Keratinocyte (primary cell): ENCODE results near the gene SNRPA1. TPM values are rescaled to one million over a fixed set of nuclear protein-coding genes. Genes with fewer than 3 reads are reported as not detected.

ENCODE experiments used
- DNase-seq: peaks from one replicate; pipeline ENCODE4 v3.0.0-alpha.2; 2011; ENCODE audit warnings: low read depth, missing footprints, low spot score
- FAIRE-seq: peaks from 2 replicates; lab custom pipeline; 2011; peaks lifted over from hg19 to GRCh38; lab: Jason Lieb, UNC
- H2AFZ ChIP-seq: 2 replicates; pipeline ENCODE4 v1.6.0; 2012; ENCODE audit warnings: low read length, control low read depth, inconsistent platforms; ENCODE audit not compliant: control insufficient read depth
- H3K27ac ChIP-seq: 2 replicates; pipeline ENCODE4 v1.5.1; 2011; ENCODE audit warnings: low read length; ENCODE audit not compliant: control insufficient read depth, insufficient read depth
- H3K27me3 ChIP-seq: 3 replicates; pipeline ENCODE4 v1.6.0; 2011; ENCODE audit warnings: low read length; ENCODE audit not compliant: control insufficient read depth, insufficient read depth; ENCODE audit errors: extremely low read depth
- H3K36me3 ChIP-seq, 2 experiments: 2 replicates in 1 of 2; 3 replicates in 1 of 2; pipeline ENCODE4 v1.5.1; 2011; ENCODE audit warnings: low read length in 2 of 2, mild to moderate bottlenecking in 1 of 2; ENCODE audit not compliant: control insufficient read depth in 2 of 2, insufficient read depth in 2 of 2; ENCODE audit errors: extremely low read depth in 1 of 2
- H3K4me1 ChIP-seq: 3 replicates; pipeline ENCODE4 v1.5.1; 2011; ENCODE audit warnings: low read length; ENCODE audit not compliant: control insufficient read depth, insufficient read depth; ENCODE audit errors: extremely low read depth
- H3K4me2 ChIP-seq: 3 replicates; pipeline ENCODE4 v1.6.0; 2011; ENCODE audit warnings: low read depth, low read length; ENCODE audit not compliant: control insufficient read depth, insufficient read depth; ENCODE audit errors: extremely low read depth
- H3K4me3 ChIP-seq, 3 experiments: fragments of 200-600 bp in 1 of 3; sonication (generic) in 1 of 3; 2 replicates in 2 of 3; 3 replicates in 1 of 3; pipeline ENCODE4 v1.5.1; 2011 to 2016; ENCODE audit warnings: low read length in 3 of 3, mild to moderate bottlenecking in 3 of 3, control low read depth in 2 of 3, inconsistent platforms in 1 of 3, low read depth in 1 of 3, mixed read lengths in 1 of 3, mixed run types in 1 of 3, moderate library complexity in 1 of 3; ENCODE audit not compliant: control insufficient read depth in 2 of 3, insufficient read depth in 2 of 3; ENCODE audit errors: extremely low read depth in 1 of 3
- H3K79me2 ChIP-seq: 2 replicates; pipeline ENCODE4 v1.6.0; 2012; ENCODE audit warnings: low read length; ENCODE audit not compliant: control insufficient read depth, insufficient read depth
- H3K9ac ChIP-seq: 3 replicates; pipeline ENCODE4 v1.6.0; 2011; ENCODE audit warnings: low read length; ENCODE audit not compliant: control insufficient read depth, insufficient read depth; ENCODE audit errors: extremely low read depth
- H3K9me1 ChIP-seq: 3 replicates; pipeline ENCODE4 v1.6.0; 2011; ENCODE audit warnings: low read length; ENCODE audit not compliant: control insufficient read depth, insufficient read depth; ENCODE audit errors: extremely low read depth
- H3K9me3 ChIP-seq: 2 replicates; pipeline ENCODE4 v1.5.1; 2012; ENCODE audit warnings: low read depth, low read length; ENCODE audit not compliant: control insufficient read depth
- H4K20me1 ChIP-seq: 3 replicates; pipeline ENCODE4 v1.6.0; 2011; ENCODE audit warnings: low read length; ENCODE audit not compliant: control insufficient read depth, insufficient read depth; ENCODE audit errors: extremely low read depth
- EZH2 ChIP-seq: IDR thresholded peaks from one replicate; pipeline ENCODE4 v1.6.1; 2012; ENCODE audit warnings: inconsistent platforms, mild to moderate bottlenecking, low read length, moderate library complexity
- dilution Hi-C: fragments of 300-500 bp; cut with MboI; formaldehyde crosslinking; loops from one replicate; pipeline ENCODE4 v1.7.0; 2020; ENCODE audit warnings: low sequenced_read_pairs; ENCODE audit not compliant: extremely low pct_ligation_motif_present
- polyA plus RNA-seq, 5 experiments: library from polyadenylated mRNA; depleted of rRNA in 3 of 5; stranded (reverse) in 3 of 5; stranded (forward) in 1 of 5; unstranded in 1 of 5; fragments of >200 nt; gene quantifications; 1 replicate in 1 of 5; 2 replicates in 3 of 5; 3 replicates in 1 of 5; pipeline versions ENCODE4 v1.2.1 to v1.2.3, GENCODE V29; 2011 to 2012; ENCODE audit warnings: missing spikeins in 2 of 5, low read depth in 1 of 5, low replicate concordance in 1 of 5
- TF ChIP-seq, protein P1 (sequence below), 3 experiments: IDR thresholded peaks in 1 of 3; conservative IDR thresholded peaks in 1 of 3; optimal IDR thresholded peaks in 1 of 3; 2 replicates in 2 of 3; 3 replicates in 1 of 3; pipeline versions ENCODE3 to v1.5.1; 2011; ENCODE audit warnings: low read length in 3 of 3, mild to moderate bottlenecking in 3 of 3, moderate library complexity in 2 of 3, control low read depth in 1 of 3, inconsistent platforms in 1 of 3; ENCODE audit not compliant: insufficient read depth in 2 of 3; ENCODE audit errors: extremely low read depth in 1 of 3

SNRPA1 gene
- polyA plus RNA-seq, 1 donor (not counting 4 experiments of a cell fraction or from before 2014, with no cell fraction given) = 106 TPM

GRCh38 chr15:101307897-101308603 lies 13.0 kb upstream of the SNRPA1 start:
- dilution Hi-C loops = no loop called here
- H4K20me1 ChIP-seq = no peaks in the 10 kb centered on the region
- no peaks in the 10 kb centered on the region for H3K4me1 ChIP-seq
- H3K27ac ChIP-seq = no peak overlapping the region
- H2AFZ ChIP-seq = no peak overlapping the region
- DNase-seq (no peak), FAIRE-seq (no peak)
- no peaks in the 10 kb centered on the region for H3K27me3 ChIP-seq
- no peak overlapping the region for H3K9ac ChIP-seq
- H3K9me1 ChIP-seq = no peaks in the 10 kb centered on the region
- no peaks in the 10 kb centered on the region for H3K36me3 ChIP-seq
- H3K79me2 ChIP-seq = no peaks in the 10 kb centered on the region
- no peak overlapping the region for H3K4me2 ChIP-seq
- H3K4me3 ChIP-seq = no peak overlapping the region
- no peaks in the 10 kb centered on the region for H3K9me3 ChIP-seq
- no peak for TF ChIP-seq EZH2
- TF ChIP-seq, protein P1, sequence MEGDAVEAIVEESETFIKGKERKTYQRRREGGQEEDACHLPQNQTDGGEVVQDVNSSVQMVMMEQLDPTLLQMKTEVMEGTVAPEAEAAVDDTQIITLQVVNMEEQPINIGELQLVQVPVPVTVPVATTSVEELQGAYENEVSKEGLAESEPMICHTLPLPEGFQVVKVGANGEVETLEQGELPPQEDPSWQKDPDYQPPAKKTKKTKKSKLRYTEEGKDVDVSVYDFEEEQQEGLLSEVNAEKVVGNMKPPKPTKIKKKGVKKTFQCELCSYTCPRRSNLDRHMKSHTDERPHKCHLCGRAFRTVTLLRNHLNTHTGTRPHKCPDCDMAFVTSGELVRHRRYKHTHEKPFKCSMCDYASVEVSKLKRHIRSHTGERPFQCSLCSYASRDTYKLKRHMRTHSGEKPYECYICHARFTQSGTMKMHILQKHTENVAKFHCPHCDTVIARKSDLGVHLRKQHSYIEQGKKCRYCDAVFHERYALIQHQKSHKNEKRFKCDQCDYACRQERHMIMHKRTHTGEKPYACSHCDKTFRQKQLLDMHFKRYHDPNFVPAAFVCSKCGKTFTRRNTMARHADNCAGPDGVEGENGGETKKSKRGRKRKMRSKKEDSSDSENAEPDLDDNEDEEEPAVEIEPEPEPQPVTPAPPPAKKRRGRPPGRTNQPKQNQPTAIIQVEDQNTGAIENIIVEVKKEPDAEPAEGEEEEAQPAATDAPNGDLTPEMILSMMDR (optimal IDR thresholded peaks at IDR 0.05 in 1 of 3, IDR thresholded peaks at IDR 0.05 in 1 of 3, conservative IDR thresholded peaks at IDR 0.05 in 1 of 3; ENCODE audit: extremely low read depth in 1 of 3, insufficient read depth in 2 of 3, low read length in 3 of 3) = no peak

DNA sequence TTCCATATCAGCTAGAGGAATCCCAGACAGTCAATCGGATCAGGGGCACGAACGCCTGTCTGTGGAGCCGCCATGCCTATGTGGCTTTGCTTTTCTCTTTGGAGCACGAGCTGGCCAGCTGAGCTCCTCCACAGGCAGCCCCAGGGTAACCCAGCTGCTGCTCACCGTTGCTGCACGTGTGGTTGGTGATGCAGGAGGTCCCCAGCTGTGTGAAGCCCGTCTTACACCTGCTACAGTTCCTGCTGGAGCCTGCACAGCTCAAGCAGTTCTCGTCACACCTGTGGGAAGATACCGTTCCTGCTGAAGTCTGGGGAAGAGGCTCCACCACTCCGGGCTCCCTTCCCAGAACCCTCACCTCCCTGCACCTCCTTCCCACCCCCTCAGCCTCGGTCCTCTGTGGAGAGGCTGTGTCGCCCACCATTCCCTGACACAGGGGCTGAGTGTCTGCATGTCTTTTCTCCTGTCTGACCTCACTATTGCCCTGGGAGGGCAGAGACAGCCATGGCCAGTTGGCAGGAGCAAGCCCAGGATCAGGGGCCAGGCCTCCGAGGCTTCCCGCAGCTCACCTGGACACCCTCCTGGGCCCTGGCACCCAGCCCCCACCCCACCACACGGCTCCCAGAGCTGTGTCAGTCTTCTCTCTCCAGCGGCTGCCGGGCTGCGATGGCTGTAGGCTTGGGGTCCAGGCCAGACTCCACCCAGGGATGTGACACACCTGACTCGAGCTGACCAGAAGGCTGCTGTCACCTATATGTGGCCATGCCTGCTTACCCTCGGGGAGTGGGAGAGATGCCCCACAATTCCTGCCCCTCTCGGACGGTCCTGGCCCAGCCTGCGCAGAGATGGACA lies 12.2 kb upstream of the SNRPA1 start:
- H3K4me2 ChIP-seq = no peak overlapping the region
- FAIRE-seq (no peak), DNase-seq (no peak)
- H3K27ac ChIP-seq = no peak overlapping the region
- no peaks in the 10 kb centered on the region for H3K9me3 ChIP-seq
- H4K20me1 ChIP-seq = no peaks in the 10 kb centered on the region
- H3K79me2 ChIP-seq = no peaks in the 10 kb centered on the region
- TF ChIP-seq EZH2 = no peak
- TF ChIP-seq, protein P1 (optimal IDR thresholded peaks at IDR 0.05 in 1 of 3, IDR thresholded peaks at IDR 0.05 in 1 of 3, conservative IDR thresholded peaks at IDR 0.05 in 1 of 3; ENCODE audit: extremely low read depth in 1 of 3, insufficient read depth in 2 of 3, low read length in 3 of 3) = no peak
- dilution Hi-C loops = no loop called here
- H3K4me1 ChIP-seq = no peaks in the 10 kb centered on the region
- no peak overlapping the region for H2AFZ ChIP-seq
- H3K4me3 ChIP-seq = no peak overlapping the region
- no peak overlapping the region for H3K9ac ChIP-seq
- H3K27me3 ChIP-seq = no peaks in the 10 kb centered on the region
- no peaks in the 10 kb centered on the region for H3K36me3 ChIP-seq
- H3K9me1 ChIP-seq = no peaks in the 10 kb centered on the region
